NCI-H1417 treated with DMSO at 0.1 percent for 48 hours (cell line): ENCODE measurements around the gene STAP2.

Source experiments
- DNase-seq: peaks from one replicate; lab custom pipeline; 2025; lab: John Stamatoyannopoulos, UW

STAP2 gene

GRCh38 chr19:4338441-4339355, at the start of gene STAP2:
STAP2 (minus strand) TSS chr19:4338827; CDS start chr19:4338753, 74 bp downstream.
- DNase-seq: no peak

GRCh38 chr19:4386041-4386782, 47.6 kb upstream of the STAP2 start:
- no peak for DNase-seq

GRCh38 chr19:4385291-4386040, 46.8 kb upstream of the STAP2 start:
- no peak for DNase-seq

DNA sequence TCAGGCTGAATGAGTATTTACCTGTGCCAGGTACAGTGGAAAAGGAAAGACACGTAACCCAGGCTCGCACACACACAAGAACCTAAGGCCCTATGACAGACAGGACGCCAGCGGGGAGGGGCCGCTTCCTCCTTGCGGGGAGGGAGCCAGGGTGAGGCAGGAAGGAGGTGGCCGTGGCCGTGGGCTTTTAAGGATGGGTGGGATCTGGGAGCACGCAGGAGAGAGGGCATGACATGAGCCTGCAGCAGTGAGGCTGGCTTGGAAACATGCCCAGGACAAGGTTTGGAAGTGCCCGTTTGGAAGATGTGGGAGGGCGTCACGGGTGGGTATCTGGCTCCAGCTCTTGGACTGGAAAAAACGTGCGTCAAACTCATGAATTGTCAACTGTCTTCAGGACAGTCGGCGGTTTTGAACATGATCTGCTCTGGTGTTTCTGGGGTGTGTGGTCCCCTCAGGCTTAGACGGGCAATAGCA, 41.7 kb upstream of the STAP2 start:
- DNase-seq: no peak

- no peak for DNase-seq
Measured at GRCh38 chr19:4379383-4380253, 41.0 kb upstream of the STAP2 start.

GRCh38 chr19:4378886-4379285, 40.3 kb upstream of the STAP2 start:
- no peak for DNase-seq

DNA sequence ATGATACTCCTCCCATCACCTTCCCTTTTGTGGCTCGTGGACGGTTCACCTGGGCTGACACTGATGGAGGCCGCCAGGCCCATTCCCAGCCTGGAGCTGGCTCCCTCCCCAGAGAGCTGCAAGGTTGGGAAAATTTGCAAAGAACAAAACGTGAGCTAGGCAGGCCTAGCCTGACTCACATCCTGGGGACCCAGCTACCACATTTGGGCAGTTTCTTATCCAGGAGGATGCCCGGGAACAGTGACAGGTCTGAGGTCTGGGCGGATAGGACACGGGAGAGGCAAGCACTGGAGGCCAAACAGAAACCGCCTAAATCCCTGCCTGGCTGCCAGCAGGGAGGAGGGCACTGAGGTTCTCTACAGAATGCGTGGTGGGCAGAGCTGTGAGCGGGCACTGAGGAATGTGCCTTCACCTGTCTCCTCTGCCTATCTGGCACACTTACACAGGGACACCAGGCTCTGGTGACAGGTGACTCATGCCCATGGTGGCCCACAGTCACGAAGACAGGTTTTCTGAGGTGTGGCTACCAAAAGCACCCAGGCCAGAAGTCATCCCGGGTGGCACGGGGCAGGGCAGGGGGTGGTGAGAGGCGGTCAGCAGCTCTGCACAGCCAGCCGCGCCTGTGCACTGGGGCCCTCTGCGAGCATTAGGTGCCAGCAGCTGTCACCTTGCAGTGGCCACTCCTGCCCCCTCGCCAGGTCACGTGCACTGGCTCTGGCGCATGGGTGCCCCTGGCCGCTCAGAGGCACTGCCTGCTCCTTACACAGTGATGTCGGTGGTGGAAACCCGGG, 38.6 kb upstream of the STAP2 start:
- DNase-seq: no peak

- DNase-seq: no peak
Measured at GRCh38 chr19:4376671-4376990, 38.0 kb upstream of the STAP2 start.

GRCh38 chr19:4376028-4376670, 37.5 kb upstream of the STAP2 start:
- DNase-seq: no peak

DNA sequence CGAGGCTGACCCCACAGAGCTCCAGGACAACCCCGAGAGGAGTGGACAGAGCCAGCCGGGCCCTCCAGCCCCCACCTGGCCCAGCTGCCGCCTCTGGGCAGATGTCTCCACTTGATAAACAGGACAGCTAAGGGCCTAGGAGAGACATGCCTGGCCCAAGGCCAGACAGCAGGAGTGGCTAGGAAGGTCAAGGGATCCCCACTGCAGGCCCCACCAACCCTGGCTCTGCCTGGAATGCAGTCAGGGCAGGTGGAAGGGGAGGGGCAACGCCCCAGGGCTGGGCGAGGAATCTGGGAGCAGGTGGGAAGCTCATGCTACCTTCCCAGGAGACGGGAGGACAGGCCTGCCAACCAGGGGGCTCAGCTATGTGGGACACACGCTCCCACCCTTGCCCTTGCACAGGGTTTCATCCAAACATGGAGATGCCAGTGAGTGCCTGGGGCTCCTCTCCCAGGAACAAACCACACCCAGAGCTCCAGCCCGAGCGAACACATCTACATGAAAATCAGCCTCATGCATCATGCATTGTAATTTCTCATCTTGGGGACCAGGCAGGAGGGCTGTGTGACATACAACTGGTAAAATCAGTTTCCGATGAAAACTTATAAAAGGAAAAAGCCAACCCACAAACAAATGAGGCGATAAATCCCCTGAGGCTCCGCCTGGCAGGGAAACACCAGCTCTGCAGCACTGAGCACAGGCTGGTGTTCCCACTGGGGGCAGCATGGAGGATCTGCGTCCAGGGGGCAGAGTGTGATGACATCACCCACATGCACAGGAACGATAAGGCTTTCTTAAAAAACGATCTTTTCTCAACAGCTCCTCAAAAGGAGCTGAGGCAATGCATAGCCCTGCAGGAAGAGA, 36.8 kb upstream of the STAP2 start:
- DNase-seq: no peak

DNA sequence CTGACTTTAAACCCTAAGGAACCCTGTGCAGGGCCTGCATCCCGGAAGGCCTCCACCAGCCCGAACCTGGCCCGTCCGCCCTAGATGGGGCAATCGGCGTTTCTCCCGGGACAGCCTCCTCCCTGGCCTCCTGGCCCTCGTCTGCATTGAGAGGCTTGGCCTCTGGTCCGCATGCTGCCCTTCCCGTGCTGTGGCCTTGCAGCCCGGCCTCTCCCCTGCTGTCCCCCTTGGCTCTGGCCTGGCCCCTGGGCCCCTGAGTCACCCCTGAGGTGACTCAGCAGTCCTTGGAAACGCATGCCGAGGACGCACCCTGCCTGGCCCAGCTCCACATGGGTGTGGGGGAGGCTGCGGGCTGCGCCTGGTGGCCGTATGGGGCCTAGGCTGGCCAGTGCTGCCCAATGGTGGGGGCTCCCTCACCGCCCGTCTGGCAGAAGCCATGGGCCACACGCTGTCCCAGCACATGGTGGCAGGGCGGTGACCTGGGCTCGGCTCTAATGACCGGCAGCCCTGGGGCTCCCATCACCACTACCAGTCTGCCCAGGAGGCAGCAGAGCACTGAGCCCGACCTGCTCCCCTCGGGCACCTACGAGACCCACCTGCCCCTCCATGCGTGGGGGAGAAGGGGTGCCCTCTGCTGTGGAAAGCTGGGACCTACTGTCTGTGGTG, 36.0 kb upstream of the STAP2 start:
- DNase-seq: no peak

DNA sequence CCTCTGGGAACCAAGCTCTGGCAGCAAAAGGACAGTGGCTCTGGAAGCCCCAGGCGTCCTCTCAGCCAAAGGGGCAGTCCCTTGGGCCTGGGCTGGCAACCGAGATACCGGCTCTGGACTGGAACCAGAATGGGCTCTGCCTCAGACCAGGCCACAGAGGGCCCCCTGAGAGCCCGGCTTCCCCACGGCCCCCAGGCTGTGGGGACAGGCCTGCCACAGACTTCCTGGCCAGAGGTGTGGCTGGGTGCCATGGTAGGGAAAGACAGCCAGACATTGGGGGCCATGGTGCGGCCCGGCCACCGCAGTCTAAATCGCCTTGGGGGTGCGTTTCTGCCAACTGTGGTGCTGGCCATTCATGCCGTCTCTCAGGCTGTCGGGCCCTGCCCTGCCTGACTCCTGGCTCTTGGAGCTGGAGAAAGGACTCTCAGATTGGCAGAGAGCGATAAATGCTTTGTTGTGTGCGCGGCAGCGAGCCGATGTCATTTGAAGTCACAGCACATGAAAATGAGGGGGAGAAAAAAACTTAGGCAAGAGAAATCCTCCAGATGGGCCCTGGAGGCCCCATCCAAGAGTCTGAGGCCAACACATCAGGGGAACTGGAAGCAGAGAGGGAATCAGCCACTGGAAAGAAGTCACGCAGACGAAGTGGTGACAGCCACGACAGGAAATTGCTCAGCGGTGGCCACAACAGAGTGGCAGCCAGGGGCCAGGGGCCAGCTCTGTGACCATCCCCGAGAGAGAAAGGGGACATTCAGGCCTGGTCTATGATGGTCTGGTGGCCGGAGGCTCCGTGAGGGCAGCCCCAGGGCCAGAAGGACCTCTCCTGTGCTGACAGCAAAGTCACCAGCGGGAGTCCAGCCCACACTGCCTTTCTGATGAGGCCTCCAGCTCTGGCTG, 35.2 kb upstream of the STAP2 start:
- no peak for DNase-seq

DNA sequence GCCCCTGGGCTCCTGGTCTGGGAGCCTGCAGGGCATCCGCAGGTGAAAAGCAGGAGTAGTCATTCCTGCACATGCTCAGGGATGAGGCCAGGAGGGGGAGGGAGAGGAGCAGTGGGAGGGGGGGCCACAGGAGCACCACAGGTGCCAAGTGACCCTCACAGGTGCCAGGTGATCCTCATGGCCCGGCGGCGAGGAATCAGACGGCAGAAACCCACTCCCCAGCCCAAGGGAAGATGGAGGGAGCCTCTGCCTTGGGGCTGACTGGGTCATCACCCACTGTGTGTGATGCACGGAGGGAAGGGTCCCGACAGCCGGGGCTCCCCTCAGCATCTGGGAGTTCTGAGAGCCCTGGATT, 34.4 kb upstream of the STAP2 start:
- DNase-seq: no peak

GRCh38 chr19:4372165-4373012, 33.8 kb upstream of the STAP2 start:
- DNase-seq: no peak

- no peak for DNase-seq
Measured at GRCh38 chr19:4371247-4372164, 32.9 kb upstream of the STAP2 start.
